Mesodermal cell (in vitro differentiated cells): ENCODE results near the gene HNF1A.

ENCODE experiments used
- H3K27ac ChIP-seq: 2 replicates; pipeline ENCODE4 v1.7.0; 2013; ENCODE audit warnings: mild to moderate bottlenecking, low read depth, low read length, moderate library complexity; ENCODE audit not compliant: severe bottlenecking
- H3K36me3 ChIP-seq: 2 replicates; pipeline ENCODE4 v1.7.1; 2013; ENCODE audit warnings: mild to moderate bottlenecking, low read length, moderate library complexity; ENCODE audit not compliant: control insufficient read depth, insufficient read depth
- H3K4me1 ChIP-seq: one replicate; pipeline ENCODE4 v1.7.1; 2013; ENCODE audit warnings: mild to moderate bottlenecking, low read length; ENCODE audit not compliant: insufficient read depth, control insufficient read depth, poor library complexity, severe bottlenecking
- H3K4me3 ChIP-seq: 2 replicates; pipeline ENCODE4 v1.7.0; 2013; ENCODE audit warnings: low read length, control low read depth, mild to moderate bottlenecking; ENCODE audit not compliant: insufficient read depth, poor library complexity, severe bottlenecking; ENCODE audit errors: extremely low read depth
- H3K9me3 ChIP-seq: 2 replicates; pipeline ENCODE4 v1.7.1; 2013; ENCODE audit warnings: mild to moderate bottlenecking, low read length, moderate library complexity; ENCODE audit not compliant: control insufficient read depth
- WGBS, 2 experiments: methylation state at CpG; one replicate each; pipeline ENCODE4 v1.1.5; 2013; ENCODE audit warnings: missing lambda C conversion rate in 2 of 2; ENCODE audit not compliant: insufficient coverage in 2 of 2; 5-methylcytosine and 5-hydroxymethylcytosine counted together

The HNF1A gene

DNA sequence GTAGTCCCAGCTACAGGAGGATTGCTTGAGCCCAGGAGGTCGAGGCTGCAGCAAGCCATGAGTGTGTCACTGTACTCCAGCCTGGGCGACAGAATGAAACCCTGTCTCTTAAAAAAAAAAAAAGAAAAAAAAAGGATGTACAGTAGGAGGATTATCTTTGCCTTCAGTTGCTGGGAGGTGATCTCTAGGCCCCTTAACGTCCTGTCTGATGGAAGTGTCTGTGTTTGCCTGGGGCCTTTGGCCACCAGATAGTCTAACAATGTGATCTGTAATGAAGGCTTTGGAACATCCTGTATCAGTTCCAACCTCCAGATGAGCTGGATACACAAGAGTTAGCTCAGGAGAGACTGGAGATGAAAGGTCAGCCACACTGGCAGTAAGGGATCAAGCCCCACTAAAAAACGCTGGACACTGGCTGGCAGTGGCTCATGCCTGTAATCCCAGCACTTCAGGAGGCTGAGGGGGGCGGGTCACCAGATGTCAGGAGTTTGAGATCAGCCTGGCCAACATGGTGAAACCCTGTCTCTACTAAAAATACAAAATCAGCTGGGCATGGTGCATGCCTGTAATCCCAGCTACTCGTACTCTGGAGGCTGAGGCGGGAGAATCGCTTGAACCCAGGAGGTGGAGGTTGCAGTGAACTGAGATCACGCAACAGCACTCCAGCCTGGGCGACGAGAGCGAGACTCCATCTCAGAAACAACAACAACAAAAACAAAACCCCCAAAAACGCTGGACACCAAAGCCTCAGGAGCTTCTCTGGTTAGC lies 19.0 kb upstream of the HNF1A start:
- no peaks in the 10 kb centered on the region for H3K4me1 ChIP-seq
- no peaks in the 10 kb centered on the region for H3K36me3 ChIP-seq
- no peak overlapping the region for H3K27ac ChIP-seq
- H3K4me3 ChIP-seq = no peak overlapping the region
- 89 to 91% methylated on average over 7 to 11 of the region's 13 CpGs for whole genome bisulfite sequencing, 2 experiments
- no peaks in the 10 kb centered on the region for H3K9me3 ChIP-seq

DNA sequence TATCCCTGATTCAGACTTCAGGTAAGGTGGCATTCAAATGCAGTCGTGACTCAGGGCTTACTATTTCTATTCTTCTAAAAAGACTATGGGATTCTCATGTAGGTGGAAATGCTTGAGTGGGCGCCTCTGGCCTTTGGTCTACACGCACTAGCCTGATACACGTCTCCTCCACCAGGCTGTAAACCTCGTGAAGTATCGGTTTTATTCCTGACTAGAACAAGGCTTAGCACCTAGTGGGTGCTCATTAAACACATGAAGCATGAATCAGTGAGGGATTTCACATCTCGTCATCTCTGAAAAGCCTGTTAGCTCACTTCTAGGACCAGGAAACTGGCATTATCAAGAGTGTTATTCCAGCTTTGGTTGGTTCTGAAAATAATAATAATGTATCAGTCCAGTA lies 17.7 kb upstream of the HNF1A start:
- Histone ChIP-seq H3K36me3 (no peaks in the 10 kb centered on the region), H3K27ac (no peak overlapping the region), H3K4me1 (no peaks in the 10 kb centered on the region), H3K4me3 (no peak overlapping the region), H3K9me3 (no peaks in the 10 kb centered on the region)
- WGBS, 2 experiments = 89% methylated on average over 5 of the region's 7 CpGs

DNA sequence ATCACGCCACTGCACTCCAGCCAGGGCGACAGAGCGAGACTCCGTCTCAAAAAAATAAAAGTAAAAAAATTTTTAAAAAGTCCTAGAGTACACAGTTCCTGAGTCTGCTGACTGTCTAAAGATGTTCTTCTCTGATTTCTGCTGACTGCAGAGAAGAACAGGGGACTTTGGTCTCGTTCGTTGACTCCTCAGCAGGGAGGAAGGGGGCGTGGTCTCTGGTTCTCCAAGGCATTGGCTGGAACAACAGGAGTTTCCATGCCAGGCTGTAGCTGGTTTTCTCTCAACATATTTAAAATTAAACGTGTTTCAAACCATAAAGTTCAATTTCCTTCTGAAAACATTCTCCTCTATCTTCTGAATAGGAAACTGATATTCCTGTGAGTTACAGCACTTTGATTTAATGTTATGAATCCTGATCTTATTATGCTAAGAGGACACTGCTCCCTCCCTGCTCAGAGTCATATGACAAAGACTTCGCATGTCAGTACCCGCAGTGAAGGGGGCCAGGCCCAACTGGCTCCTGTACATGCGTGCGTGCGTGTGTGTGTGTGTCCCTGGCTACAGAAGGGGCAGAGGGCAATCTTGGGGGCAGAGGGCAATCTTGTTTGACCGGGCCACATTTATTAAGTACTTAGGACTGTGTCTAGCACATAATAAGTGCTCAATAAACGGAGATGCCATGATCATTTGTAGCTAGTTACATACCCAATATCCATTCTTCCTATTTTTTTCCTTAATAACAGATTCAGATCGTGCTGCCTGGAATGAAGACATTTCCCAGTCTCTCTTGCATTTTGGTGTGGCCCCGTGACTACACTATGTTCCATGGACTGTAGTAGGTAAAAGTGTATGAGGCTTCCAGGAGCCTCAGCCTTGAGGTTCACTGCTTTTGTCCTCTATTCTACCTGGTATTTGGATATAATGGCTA lies 16.5 kb upstream of the HNF1A start:
- no peak overlapping the region for H3K4me3 ChIP-seq
- no peaks in the 10 kb centered on the region for H3K4me1 ChIP-seq
- H3K27ac ChIP-seq = no peak overlapping the region
- H3K36me3 ChIP-seq = no peaks in the 10 kb centered on the region
- WGBS, 2 experiments = 72 to 77% methylated on average over 11 to 14 of the region's 17 CpGs
- H3K9me3 ChIP-seq = no peaks in the 10 kb centered on the region

DNA sequence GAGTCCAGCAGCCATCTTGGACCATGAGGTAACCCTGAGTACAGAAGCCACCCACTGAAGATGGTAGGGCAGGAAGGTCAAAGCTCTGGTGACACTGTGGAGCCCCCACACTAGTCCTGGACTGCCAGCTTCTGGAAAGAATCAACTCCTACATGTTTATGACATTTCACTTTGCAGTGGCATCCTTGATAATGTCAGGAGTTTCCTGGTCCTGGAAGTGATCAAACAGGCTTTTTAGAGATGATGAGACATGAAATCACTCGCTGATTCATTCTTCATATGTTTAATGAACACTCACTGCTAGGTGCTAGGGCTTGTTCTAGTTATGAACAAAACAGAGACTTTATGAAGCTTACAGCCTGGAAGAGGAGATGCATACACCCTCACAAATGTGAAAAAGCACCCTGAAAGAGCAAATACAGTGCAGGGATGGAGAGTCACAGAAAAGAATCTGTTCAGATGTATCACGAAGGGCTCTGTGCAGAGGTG lies 15.8 kb upstream of the HNF1A start:
- Histone ChIP-seq H3K4me1 (no peaks in the 10 kb centered on the region), H3K27ac (no peak overlapping the region), H3K4me3 (no peak overlapping the region), H3K36me3 (no peaks in the 10 kb centered on the region), H3K9me3 (no peaks in the 10 kb centered on the region)
- 100% methylated on average over 1 to 2 of the region's 2 CpGs for WGBS, 2 experiments

DNA sequence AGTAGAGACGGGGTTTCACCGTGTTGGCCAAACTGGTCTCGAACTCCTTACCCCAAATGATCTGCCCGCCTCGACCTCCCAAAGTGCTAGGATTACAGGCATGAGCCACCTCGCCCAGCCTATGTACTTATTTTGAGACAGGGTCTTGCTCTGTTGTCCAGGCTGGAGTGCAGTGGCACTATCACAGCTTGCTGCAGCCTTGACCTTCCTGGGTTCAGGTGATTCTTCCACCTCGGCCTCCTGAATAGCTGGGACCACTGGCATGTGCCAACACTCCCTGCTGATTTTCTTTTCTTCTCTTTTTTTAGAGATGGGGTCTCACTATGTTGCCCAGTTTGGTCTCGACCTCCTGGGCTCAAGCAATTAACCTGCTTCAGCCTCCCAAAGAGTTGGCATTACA lies 14.0 kb upstream of the HNF1A start:
- 85 to 89% methylated on average over 8 of the region's 8 CpGs for WGBS, 2 experiments
- no peaks in the 10 kb centered on the region for H3K9me3 ChIP-seq
- no peak overlapping the region for H3K27ac ChIP-seq
- H3K4me1 ChIP-seq = no peaks in the 10 kb centered on the region
- no peak overlapping the region for H3K4me3 ChIP-seq
- H3K36me3 ChIP-seq = no peaks in the 10 kb centered on the region

DNA sequence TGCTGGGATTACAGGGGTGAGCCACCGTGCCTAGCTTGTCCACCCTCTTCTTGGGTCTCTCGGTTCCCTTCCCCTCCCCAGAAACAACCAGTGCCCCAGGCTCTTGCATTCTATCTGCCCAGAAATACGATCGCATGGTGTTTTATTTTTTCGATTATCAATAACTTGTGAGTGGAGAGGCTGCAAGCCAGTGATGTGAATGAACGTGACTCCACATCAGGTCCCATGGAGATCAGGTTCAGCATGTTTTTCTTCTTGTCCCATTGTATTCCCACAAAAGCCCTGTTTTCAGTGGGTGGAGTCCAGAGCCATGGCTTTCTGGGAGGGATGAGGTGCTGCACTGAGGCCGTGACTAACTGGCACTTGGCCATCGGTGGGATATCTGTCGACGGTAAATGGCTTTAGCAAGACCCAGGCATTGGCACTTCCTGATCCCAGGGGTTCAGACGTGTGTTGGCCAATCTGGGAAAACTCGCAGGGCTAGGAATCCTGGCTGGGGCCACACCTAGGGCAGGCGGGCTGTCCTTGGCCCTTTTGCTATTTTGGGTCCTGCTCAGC lies 12.7 kb upstream of the HNF1A start:
- no peaks in the 10 kb centered on the region for H3K4me1 ChIP-seq
- H3K9me3 ChIP-seq = no peaks in the 10 kb centered on the region
- H3K36me3 ChIP-seq = no peaks in the 10 kb centered on the region
- 80 to 84% methylated on average over 10 to 13 of the region's 13 CpGs for WGBS, 2 experiments
- H3K27ac ChIP-seq = no peak overlapping the region
- H3K4me3 ChIP-seq = no peak overlapping the region

DNA sequence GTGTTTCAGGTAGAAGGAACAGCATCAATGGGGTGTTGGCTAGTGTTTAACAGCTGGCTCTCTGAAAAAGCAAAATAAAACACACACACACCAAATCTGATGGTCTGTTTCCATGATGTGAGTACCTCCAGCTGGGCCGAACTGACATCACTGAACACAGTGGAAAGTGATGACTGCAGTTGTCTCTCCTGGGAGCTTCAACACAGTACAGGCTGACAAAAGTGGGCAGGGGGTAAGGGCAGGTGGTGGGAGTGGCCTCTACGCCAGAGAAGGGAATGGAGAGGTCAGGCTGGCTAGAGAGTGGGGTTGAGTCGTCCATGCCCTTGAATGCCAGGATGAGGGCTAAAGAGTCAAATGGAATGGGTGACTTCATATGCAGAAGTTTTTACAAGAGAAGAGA lies 8.0 kb upstream of the HNF1A start:
- H3K27ac ChIP-seq = no peak overlapping the region
- H3K4me3 ChIP-seq = no peak overlapping the region
- WGBS, 2 experiments = 82 to 90% methylated on average over 3 of the region's 3 CpGs

DNA sequence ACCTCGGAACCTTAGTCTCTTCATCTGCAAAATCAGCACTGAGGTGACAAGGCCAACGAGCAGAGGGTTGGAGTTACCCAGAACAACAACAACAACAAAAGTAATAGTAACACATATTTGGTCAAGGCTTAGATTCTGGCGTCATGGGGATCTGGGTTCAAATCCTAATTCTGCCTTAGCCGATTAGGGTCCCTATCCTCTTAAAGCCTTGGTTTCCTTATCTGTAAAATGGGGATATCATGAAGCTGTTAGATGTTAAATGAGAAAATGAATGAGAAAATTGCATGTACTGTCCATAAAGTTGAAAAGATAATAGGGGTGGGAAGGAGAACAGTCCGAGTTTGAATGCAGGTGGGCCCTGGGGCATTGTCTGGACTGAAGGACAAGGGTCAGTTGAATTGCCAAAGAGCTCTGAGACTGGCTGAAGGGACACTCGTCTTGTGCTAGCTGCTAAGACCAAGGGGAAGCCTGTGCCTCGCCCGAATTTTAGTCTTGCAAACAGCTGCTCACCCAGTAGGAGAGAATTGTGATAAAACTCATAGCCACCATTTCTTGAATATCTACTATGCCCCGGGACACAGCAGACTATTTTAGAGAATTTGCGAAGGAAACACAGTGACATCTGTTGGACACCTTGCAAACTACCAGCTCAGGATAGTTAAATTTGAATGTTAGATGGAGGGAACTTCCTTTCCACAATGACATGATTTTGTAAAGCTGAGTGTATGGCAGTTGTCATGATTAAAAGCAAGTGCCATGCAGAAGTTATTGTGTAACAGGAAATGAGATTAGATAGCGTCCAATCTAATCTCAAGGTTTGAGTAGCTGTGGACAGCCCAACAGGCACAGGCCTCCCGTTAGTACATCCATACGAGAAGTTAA lies 6.8 kb upstream of the HNF1A start:
- Histone ChIP-seq H3K4me1 (no peaks in the 10 kb centered on the region), H3K4me3 (no peak overlapping the region), H3K36me3 (no peaks in the 10 kb centered on the region), H3K9me3 (no peaks in the 10 kb centered on the region), H3K27ac (no peak overlapping the region)
- 50 to 68% methylated on average over 8 to 9 of the region's 13 CpGs for WGBS, 2 experiments

More for the DNA sequence above, 8.0 kb upstream of the HNF1A start:
- Histone ChIP-seq H3K9me3 (no peaks in the 10 kb centered on the region), H3K4me1 (no peaks in the 10 kb centered on the region), H3K36me3 (no peaks in the 10 kb centered on the region)

DNA sequence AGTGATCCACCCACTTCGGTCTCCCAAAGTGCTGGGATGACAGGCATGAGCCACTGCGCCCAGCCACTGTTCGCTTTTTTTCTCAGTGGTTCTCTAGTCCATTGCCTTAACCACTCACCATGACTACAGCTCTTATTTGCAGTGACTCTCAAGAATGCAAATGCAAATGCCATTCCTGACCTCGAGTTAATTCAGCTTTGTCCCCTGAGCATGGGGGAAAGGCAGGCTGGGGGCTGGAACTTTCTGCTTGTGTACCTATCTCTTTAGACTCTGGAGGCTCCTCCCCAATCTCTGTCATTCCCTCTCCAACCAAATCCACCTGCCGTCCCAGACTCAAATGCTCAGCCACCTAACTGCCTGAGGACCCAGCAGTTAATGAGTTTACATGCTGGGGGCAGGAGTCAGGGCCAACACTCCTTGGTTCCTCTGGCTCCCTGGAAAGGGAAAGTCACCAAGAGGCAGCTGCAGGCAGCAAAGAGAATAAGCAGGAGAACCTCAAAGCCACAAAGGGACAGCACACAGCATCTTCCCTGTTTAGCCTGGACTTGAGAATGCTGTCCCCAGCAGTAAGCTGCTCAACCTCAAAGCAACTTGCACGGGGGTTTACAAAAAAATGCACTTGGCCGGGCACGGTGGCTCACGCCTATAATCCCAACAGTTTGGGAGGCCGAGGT lies 5.3 kb upstream of the HNF1A start:
- no peaks in the 10 kb centered on the region for H3K9me3 ChIP-seq
- no peaks in the 10 kb centered on the region for H3K4me1 ChIP-seq
- no peak overlapping the region for H3K4me3 ChIP-seq
- 46 to 54% methylated on average over 6 to 10 of the region's 10 CpGs for WGBS, 2 experiments
- no peaks in the 10 kb centered on the region for H3K36me3 ChIP-seq
- peak overlapping the region; percentile 49 for H3K27ac ChIP-seq
